A549 (cell line): ENCODE data around the gene ZNF618. TPM values are rescaled to one million over a fixed set of nuclear protein-coding genes. Genes with fewer than 3 reads are reported as not detected.

Experiments used
- ATAC-seq, 2 experiments: fragments of 200-7000 bp in 1 of 2; fragments of >200 bp in 1 of 2; cut with Nextera tagmentation in 1 of 2; cut with Tn5 transposase in 1 of 2; 3 replicates each; pipeline versions ENCODE4 v1.8.0 to v1.9.1; 2018 to 2020; ENCODE audit warnings: mild to moderate bottlenecking in 1 of 2, moderate library complexity in 1 of 2
- CTCF ChIA-PET: fragments of 300-600 bp; sonication (Branson Sonifier 250); formaldehyde crosslinking; extraction: SDS; loops from one replicate; lab custom pipeline; 2021; ENCODE audit warnings: antibody characterized with exemption, inconsistent platforms; lab: Yijun Ruan, JAX
- POLR2A ChIA-PET: fragments of 350-600 bp; formaldehyde crosslinking; extraction: SDS; loops from one replicate; lab custom pipeline; 2021; ENCODE audit warnings: antibody characterized with exemption, inconsistent platforms; lab: Yijun Ruan, JAX
- DNase-seq, 2 experiments: peaks; one replicate each; pipeline versions ENCODE4 v3.0.0 to v3.0.0-alpha.2; 2011 to 2016; ENCODE audit warnings: low read depth in 1 of 2, low spot score in 1 of 2
- FAIRE-seq: peaks from 2 replicates; lab custom pipeline; 2011; peaks lifted over from hg19 to GRCh38; lab: Jason Lieb, UNC
- H3K27ac ChIP-seq, 2 experiments: fragments of >200 bp; sonication (Bioruptor Twin); formaldehyde crosslinking; 3 replicates each; pipeline ENCODE4 v1.5.1; 2016 to 2017
- H3K4me1 ChIP-seq: fragments of >200 bp; sonication (Bioruptor Twin); formaldehyde crosslinking; 3 replicates; pipeline ENCODE4 v1.6.1; 2016
- H3K4me2 ChIP-seq: fragments of >200 bp; sonication (Bioruptor Twin); formaldehyde crosslinking; 3 replicates; pipeline ENCODE4 v1.6.1; 2016
- H3K4me3 ChIP-seq: fragments of >200 bp; sonication (Bioruptor Twin); formaldehyde crosslinking; 3 replicates; pipeline ENCODE4 v1.5.1; 2016
- H3K9me3 ChIP-seq: fragments of >200 bp; sonication (Bioruptor Twin); formaldehyde crosslinking; 3 replicates; pipeline ENCODE4 v1.6.1; 2016
- BCL3 ChIP-seq: fragments of >200 bp; sonication (Bioruptor Twin); formaldehyde crosslinking; IDR thresholded peaks from 3 replicates; pipeline ENCODE4 v1.6.1; 2016
- CBX2 ChIP-seq: fragments of 200-600 bp; sonication (generic); IDR thresholded peaks from 2 replicates; pipeline ENCODE4 v1.6.1; 2016; ENCODE audit warnings: low read depth, mild to moderate bottlenecking, borderline replicate concordance
- CBX8 ChIP-seq: fragments of 200-600 bp; sonication (generic); IDR thresholded peaks from 2 replicates; pipeline ENCODE4 v1.6.1; 2016
- CEBPB ChIP-seq, 2 experiments: fragments of >200 bp in 1 of 2; sonication (Bioruptor Twin) in 1 of 2; formaldehyde crosslinking in 1 of 2; IDR thresholded peaks; 2 replicates each; pipeline ENCODE4 v1.6.1; 2012 to 2016
- CHD2 ChIP-seq: fragments of 150-350 bp; IDR thresholded peaks from 2 replicates; pipeline ENCODE4 v1.6.1; 2014; ENCODE audit warnings: low read length; ENCODE audit not compliant: partially characterized antibody
- CHD4 ChIP-seq: fragments of 200-600 bp; sonication (generic); IDR thresholded peaks from 2 replicates; pipeline ENCODE4 v1.6.1; 2016; ENCODE audit warnings: antibody characterized with exemption, mild to moderate bottlenecking, borderline replicate concordance
- CTCF ChIP-seq: fragments of >200 bp; sonication (Bioruptor Twin); formaldehyde crosslinking; IDR thresholded peaks from 3 replicates; pipeline ENCODE4 v1.5.1; 2016
- EHMT2 ChIP-seq: fragments of 200-600 bp; sonication (generic); IDR thresholded peaks from 2 replicates; pipeline ENCODE4 v1.6.1; 2016; ENCODE audit warnings: antibody characterized with exemption, low read depth, mild to moderate bottlenecking, moderate library complexity
- EP300 ChIP-seq, 2 experiments: fragments of >200 bp; sonication (Bioruptor Twin); formaldehyde crosslinking; IDR thresholded peaks; 2 replicates in 1 of 2; 3 replicates in 1 of 2; pipeline ENCODE4 v1.6.1; 2016 to 2017
- FOSL2 ChIP-seq, 2 experiments: fragments of 450-650 bp in 1 of 2; fragments of >200 bp in 1 of 2; sonication (Bioruptor Twin) in 1 of 2; formaldehyde crosslinking; IDR thresholded peaks; 2 replicates each; pipeline versions ENCODE4 v1.5.0 to v1.6.1; 2016 to 2020; ENCODE audit warnings: mild to moderate bottlenecking in 1 of 2, moderate library complexity in 1 of 2
- HOXA7 ChIP-seq: fragments of 250-450 bp; sonication (Bioruptor Pico); IDR thresholded peaks from 2 replicates; pipeline ENCODE4 v1.5.0; 2020; ENCODE audit warnings: mild to moderate bottlenecking, moderate library complexity
- HOXB13 ChIP-seq: fragments of 250-450 bp; sonication (Bioruptor Pico); IDR thresholded peaks from 2 replicates; pipeline ENCODE4 v1.5.0; 2020; ENCODE audit warnings: low read depth, mild to moderate bottlenecking, moderate library complexity
- JUN ChIP-seq, 2 experiments: fragments of >200 bp; sonication (Bioruptor Twin); formaldehyde crosslinking; IDR thresholded peaks; 2 replicates in 1 of 2; 3 replicates in 1 of 2; pipeline ENCODE4 v1.6.1; 2016 to 2017
- PBX3 ChIP-seq: IDR thresholded peaks from 2 replicates; pipeline ENCODE4 v1.6.1; 2012
- PHF8 ChIP-seq: fragments of 200-600 bp; sonication (generic); IDR thresholded peaks from 2 replicates; pipeline ENCODE4 v1.6.1; 2016; ENCODE audit warnings: low read depth, mild to moderate bottlenecking, antibody characterized with exemption, moderate library complexity, borderline replicate concordance
- RAD21 ChIP-seq, 2 experiments: fragments of >200 bp in 1 of 2; sonication (Bioruptor Twin) in 1 of 2; formaldehyde crosslinking in 1 of 2; IDR thresholded peaks in 1 of 2; conservative IDR thresholded peaks in 1 of 2; 2 replicates in 1 of 2; 3 replicates in 1 of 2; pipeline ENCODE4 v1.6.1; 2012 to 2018; ENCODE audit warnings: inconsistent platforms in 1 of 2
- RNF2 ChIP-seq: fragments of 200-600 bp; sonication (generic); IDR thresholded peaks from 2 replicates; pipeline ENCODE4 v1.6.1; 2016; ENCODE audit warnings: low read depth, mild to moderate bottlenecking, antibody characterized with exemption, moderate library complexity, borderline replicate concordance
- SMC3 ChIP-seq: fragments of >200 bp; sonication (Bioruptor Twin); formaldehyde crosslinking; IDR thresholded peaks from 3 replicates; pipeline ENCODE4 v1.6.1; 2018; ENCODE audit warnings: inconsistent platforms
- SREBF2 ChIP-seq: fragments of 450-650 bp; IDR thresholded peaks from 2 replicates; pipeline ENCODE4 v1.6.1; 2014; ENCODE audit warnings: mild to moderate bottlenecking, moderate library complexity
- TP53 ChIP-seq: fragments of 250-450 bp; sonication (Bioruptor Pico); IDR thresholded peaks from 2 replicates; pipeline ENCODE4 v1.5.0; 2021; ENCODE audit warnings: mild to moderate bottlenecking, moderate library complexity
- ZNF302 ChIP-seq: fragments of 250-450 bp; sonication (Bioruptor Pico); IDR thresholded peaks from 2 replicates; pipeline ENCODE4 v1.9.0; 2021; ENCODE audit warnings: inconsistent platforms, mild to moderate bottlenecking, moderate library complexity
- WGBS: methylation state at CpG from one replicate; pipeline ENCODE4 v1.1.6; 2017; ENCODE audit errors: missing lambda C conversion rate; 5-methylcytosine and 5-hydroxymethylcytosine counted together
- polyA minus RNA-seq: library from RNA; depleted of rRNA, polyadenylated mRNA; stranded (reverse); fragments of >200 nt; gene quantifications from 2 replicates; pipeline ENCODE4 v1.2.3, GENCODE V29; 2011; rRNA and poly(A)+ RNA removed
- polyA plus RNA-seq, 4 experiments: library from polyadenylated mRNA; depleted of rRNA in 3 of 4; stranded (reverse); fragments of >200 nt; fragmentation: RNase III in 1 of 4; extraction: RNeasy Plus Mini Kit Qiagen cat#74134 plus additional on column Dnase treatment in 1 of 4; gene quantifications; 2 replicates in 3 of 4; 3 replicates in 1 of 4; pipeline ENCODE4 v1.2.3, GENCODE V29; 2011 to 2017

ZNF618 gene
- polyA plus RNA-seq (2011; rRNA removed), result 9.0 and 13.1 TPM in 2 replicates
- polyA plus RNA-seq (2012; cell fraction: cytosol; rRNA removed), result 7.3 and 9.6 TPM in 2 replicates
- 19.2 and 22.9 TPM in 2 replicates for polyA plus RNA-seq (2012; cell fraction: nucleus; rRNA removed)
- 9.2 to 10.3 TPM (median 10.0 TPM) in 3 replicates for polyA plus RNA-seq (2017; fragmentation: RNase III; extraction: RNeasy Plus Mini Kit Qiagen cat#74134 plus additional on column Dnase treatment)
- 16.9 and 21.4 TPM in 2 replicates for polyA minus RNA-seq

- CTCF ChIA-PET, result interaction anchor here (0.7 to 2.3 kb wide), 19 partner anchors 9 to 695 kb away, joined by 3 to 13 read pairs (median 4); no protein-coding TSS in a partner anchor
- H3K4me3 ChIP-seq, result peak within 1 kb of the TSS; percentile 100
- peak; percentile 29 to 55 for DNase-seq
- peak within 1 kb of the TSS; percentile 97 to 100 for H3K27ac ChIP-seq
- peak in 1 of 2 experiments; percentile 49; a peak in 1 of 5 replicates for TF ChIP-seq JUN (IDR thresholded peaks at IDR 0.05)
- TF ChIP-seq FOSL2 (IDR thresholded peaks at IDR 0.05), result no peak
- no peak for TF ChIP-seq FOSL2 (CRISPR knock-in tag; IDR thresholded peaks at IDR 0.05)
- TF ChIP-seq BCL3, result peak; percentile 46; the same call in 1 of the 3 replicates
- no peak for TF ChIP-seq TP53
- no peak for TF ChIP-seq HOXA7 (CRISPR knock-in tag)
- TF ChIP-seq ZNF302 (CRISPR knock-in tag), result no peak
- no peak for TF ChIP-seq EP300 (IDR thresholded peaks at IDR 0.05)
- no peak for TF ChIP-seq HOXB13 (CRISPR knock-in tag)
- TF ChIP-seq PBX3, result no peak
- no peak for TF ChIP-seq CHD4
- peak; percentile 71 for TF ChIP-seq CTCF
- no peak for TF ChIP-seq CEBPB (IDR thresholded peaks at IDR 0.05)
- no peak for TF ChIP-seq CBX2
- TF ChIP-seq RAD21 (conservative IDR thresholded peaks at IDR 0.05 in 1 of 2, IDR thresholded peaks at IDR 0.05 in 1 of 2), result peak; percentile 7 to 52; a peak in 4 of 5 replicates
- TF ChIP-seq CHD2, result no peak
- TF ChIP-seq RNF2, result no peak
- TF ChIP-seq SMC3, result peak; percentile 51
- TF ChIP-seq CBX8, result no peak
- no peak for TF ChIP-seq EHMT2
- TF ChIP-seq PHF8, result peak; percentile 35; the same call in 1 of the 2 replicates
- no peak for TF ChIP-seq SREBF2
- TF ChIP-seq, all 56 proteins: peak for 6
- ATAC-seq, result peak; percentile 87 to 89
- FAIRE-seq, result no peak
- WGBS, result 5% methylated on average over 15 of the region's 84 CpGs
- H3K9me3 ChIP-seq, result no peaks in the 10 kb centered on the region
- H3K4me2 ChIP-seq, result peak within 1 kb of the TSS; percentile 88
- POLR2A ChIA-PET, result interaction anchor here (0.7 to 1.4 kb wide), 2 partner anchors 9 to 10 kb away, joined by 3 to 4 read pairs; no protein-coding TSS in a partner anchor
- H3K4me1 ChIP-seq, result peaks cover 18% of the 10 kb centered on the region; the same call in 2 of the 3 replicates
Observed at GRCh38 chr9:113876151-113876992, at the start of gene ZNF618. TSS of gene ZNF618 (plus strand) at chr9:113876309. CDS start at chr9:113876381, 72 bp downstream.
